ENCODE results near the gene FAAP100.
A peak's percentile ranks its signal among the peaks of the same experiment; 100 is the strongest.

Gene FAAP100

DNA sequence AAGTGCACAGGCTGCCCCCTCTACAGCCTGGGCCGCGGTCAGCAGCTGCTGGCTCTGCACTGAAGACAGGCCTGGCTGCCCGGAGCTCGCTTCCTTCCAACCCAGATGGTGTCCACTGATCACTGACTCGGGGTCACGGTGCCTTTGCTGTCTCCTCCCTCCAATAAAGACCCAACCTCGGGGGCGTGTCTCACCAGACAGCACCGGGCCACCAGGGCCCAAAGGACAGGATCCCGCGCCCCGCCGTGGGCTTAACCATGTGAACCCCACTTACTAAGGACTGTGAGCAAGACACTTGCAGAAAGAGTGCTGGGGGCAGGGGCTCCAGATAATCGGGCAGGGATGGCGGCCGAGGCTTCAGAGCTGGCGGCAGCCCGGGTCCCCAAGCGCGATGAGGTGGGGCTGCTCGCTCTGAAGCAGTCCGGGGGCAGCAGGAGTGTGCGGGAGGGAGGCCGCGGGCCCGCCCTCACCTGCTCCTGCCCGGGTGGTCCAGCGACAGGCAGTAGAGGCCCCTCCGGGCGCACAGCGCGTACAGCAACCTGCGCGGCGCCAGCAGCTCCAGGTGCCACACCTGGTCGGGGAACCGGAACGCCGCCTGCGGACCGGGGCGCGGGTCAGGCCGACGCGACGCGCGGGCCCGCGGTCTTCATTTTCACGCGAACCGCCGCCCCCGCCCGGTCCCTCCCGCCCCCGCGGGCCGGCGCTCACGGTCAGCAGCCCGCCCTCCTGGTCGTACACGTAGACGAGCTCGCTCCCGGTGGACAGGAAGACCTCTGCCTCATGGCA lies 502 bp downstream of the FAAP100 start:
- peak in 1 of 2 experiments; percentile 27 for DNase-seq

DNA sequence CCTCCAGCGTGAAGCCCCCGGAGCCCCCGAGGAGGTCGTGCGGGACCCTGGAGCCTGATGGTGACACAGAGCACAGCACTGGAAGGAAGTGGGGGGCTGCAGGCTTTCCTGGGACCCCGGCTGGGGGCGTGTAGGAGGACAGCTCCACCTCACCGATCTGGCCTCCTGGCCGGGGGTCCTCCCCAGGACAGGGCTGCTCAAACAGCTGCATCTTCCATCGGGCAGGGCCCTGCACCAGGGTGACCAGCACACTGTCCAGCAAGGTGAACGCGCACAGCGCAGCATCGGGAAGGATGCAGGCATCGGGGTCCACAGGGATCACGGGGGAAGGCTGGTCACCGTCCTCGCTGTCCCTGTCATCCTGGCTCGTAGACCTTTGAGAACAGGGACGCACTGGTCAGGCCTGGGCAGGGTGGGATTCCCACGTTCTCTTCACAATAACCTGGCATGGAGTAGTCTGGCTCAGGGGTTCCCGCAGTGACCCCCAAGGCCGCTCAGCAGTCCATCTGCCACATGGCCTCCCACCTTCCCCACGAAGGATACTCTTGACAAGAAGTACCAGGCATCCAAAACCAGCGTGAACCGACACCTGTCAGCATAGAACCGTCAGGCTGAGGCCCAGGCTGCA lies 1.2 kb downstream of the FAAP100 start:
- no peak for DNase-seq

DNA sequence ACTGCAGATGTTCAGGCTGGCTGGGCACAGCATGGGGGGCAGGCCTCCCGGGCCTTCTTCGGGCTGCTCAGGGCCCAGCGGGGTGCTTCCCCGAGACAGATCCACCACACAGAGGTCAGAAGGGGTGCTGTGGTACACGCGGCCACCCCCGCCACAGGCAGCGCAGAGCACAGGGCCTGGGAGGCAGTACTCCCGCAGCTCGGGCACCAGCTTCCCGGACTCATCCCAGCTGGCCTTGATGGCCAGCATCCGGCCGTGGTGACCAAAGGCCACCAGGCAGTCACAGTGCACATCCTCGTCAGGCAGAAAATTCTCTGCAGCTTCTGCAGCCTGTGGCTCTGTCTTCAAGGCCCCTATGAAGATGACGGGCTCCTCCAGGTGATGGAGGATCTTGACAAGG lies 1.9 kb downstream of the FAAP100 start:
- DNase-seq: no peak

DNA sequence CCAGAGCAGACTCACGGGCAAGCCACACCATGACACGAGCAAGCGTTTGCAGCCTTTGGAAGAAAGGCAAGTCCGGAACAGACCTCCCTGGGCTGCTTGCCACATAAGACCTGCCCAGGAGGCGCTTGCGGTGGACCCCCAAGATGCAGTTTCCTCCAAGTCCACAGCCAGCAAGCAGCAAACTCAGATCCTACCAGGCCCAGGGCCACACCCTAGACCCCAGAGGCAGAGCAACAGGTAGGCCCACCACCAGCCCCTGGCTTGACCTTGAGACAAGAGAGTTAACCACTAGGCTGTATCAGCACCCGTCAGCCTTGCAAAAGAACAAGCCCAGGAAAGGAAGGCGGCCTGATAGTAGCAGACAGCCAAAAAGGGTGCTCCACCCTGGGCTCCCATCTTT lies 2.3 kb downstream of the FAAP100 start:
- no peak for DNase-seq

DNA sequence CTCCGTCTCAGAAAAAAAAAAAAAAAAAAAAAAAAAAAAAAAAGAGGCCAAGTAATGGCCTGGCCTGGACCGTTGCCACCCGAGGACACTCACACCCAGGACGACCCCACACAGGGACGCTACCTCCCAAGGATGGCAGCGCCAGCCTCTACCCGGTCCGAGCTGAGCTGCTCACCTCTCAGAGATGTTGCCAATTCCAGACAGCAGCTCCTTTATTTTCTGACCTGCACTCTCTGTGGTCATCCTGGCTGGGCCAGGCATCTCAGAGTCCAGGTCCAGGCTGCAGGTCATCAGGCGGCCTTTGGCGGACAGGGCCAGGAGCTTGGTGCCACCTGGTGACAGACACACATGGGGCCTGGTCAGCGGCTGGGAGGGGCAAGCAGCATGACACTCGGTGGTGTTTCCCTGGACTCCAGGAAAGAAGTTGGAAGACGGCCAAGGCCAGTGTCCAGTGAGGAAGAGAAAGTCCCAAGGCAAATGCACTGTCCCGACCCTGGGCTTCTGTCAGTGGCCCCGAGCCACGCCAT lies 3.1 kb downstream of the FAAP100 start:
- DNase-seq: no peak

DNA sequence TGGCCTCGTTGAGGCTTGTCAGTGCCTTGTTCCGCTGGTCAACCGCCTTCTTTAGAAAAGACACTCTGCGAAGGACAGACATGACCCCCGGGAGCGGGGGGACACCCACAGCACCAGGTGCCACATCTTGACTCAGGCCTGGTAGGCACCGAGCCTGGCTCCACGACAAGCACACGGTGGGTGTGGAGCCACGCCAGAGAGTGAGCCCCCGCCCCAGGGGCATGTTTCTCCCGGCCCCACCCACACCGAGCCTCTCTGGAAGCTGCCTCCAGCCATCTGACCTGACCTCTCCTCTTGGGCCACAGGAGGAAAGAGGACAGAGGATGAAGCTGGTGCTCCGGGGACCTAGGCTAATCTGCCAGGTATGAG lies 4.6 kb downstream of the FAAP100 start:
- no peak for DNase-seq

DNA sequence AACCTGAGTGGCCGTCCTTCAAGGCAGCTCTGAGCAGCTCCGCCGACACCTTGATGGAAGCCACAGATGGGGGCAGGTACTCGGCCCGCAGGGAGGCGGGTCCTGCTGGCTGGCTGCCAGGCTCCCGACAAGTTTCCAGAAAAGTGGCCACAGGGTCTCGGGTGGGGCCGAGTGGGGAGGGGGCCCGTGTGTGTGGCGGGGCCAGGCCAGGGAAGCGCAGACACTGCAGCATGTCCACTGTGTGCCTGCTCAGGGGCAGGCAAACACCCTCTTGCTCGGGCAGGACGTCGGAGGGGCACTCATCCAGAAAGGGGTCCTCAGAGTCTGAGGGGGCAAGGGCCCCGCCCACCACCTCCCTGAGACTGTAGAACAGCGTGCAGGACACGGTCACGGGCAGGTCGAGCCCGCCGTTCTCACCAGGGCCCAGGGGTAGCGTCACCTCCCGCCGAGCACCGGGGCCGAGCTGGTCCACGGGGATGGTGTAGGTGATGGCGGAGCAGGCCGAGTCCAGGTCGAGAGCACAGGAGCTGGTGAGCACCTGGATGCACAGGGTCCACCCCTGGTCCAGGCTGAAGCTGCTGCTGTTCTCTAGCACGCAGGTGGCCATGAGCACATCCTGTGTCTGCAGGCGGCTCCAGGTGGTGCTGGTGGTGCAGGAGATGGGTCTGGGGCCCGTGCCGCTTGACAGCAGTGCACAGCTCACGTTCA lies 5.1 kb downstream of the FAAP100 start:
- DNase-seq: no peak

DNA sequence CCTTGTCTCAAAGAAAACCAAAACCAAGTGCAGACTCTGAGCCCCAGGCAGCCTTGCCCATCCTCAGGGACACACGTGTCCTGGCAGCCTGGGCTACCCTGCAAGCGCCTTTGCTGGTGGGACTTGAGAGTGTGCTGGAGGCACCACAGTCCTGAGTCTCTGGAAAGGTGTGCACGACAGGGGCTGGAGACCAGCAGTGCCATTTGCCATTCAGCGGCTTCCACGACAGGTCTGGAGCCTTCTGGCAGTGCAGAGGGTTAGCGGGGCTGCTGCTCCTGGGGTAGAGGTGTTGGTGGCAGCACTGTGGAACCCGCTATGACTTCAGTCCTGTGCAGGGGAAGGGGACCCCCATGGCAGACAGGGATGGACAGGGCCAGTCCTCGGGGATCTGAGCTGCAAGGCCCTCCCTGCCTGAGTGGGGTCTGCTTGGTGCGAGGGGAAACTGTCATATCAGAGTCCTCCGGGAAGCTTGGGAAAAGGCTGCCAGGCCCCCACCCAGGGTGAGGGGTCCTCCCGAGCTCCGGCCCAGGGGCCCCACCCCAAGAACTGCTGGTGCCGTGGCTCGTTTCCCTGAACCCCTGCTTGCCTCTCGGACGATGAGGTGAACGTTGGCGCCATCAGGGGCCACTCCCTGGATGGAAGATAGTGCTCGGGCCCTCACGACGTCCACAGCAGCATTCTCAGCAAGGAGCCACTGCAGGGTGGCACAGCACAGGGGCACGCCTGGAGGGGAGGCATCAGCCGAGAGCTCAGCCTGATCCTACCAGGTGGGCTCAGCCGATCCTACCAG lies 6.8 kb downstream of the FAAP100 start:
- DNase-seq: no peak

DNA sequence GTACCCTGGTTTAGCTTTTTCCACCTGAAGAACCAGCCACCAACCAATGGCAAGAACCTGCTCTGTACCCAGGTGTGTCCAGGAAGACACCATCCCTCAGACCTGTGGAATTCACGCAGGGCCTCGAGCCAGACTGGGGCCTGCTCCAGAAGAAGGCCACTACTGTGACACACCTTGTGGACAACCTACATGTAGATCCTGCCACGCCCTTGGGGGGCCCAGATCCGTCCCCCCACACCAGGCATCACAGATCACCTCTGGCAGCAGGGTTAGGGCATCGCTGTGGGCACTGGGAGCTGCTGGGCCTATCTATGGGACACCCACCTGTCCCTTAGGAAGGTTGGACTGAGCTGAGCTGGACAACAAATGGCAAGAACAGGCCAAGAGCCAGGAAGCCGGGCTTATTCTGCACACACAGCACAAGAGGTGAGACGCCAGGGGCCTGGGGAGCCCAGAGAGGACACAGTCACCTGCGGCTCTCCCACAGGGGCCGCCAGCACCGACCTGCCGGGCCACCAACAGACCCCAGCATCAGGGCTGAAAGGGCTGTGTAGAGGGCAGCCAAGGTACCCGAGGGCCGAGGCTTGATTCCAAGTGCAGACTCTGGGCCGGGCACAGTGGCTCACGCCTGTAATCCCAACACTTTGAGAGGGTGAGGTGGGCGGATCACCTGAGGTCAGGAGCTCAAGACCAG lies 7.7 kb downstream of the FAAP100 start:
- DNase-seq: no peak

DNA sequence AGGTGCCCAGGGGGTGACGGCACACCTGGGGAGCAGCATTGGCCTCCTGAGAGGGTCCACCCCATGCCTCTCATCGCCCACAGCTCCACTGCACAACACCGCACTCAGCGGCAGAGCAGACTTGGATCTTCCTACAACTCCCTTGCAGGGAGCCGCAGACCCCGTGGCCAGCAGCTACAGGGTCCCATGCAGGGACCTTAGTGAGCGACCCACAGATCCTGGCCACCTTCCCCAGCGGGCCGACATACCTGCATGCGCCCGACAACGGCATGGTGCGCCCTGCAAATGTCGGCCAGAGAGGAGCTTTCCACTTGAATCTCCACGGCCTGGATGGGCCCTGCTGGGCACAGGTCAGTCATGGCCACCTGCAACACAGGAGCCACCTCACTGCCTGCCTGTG lies 8.4 kb downstream of the FAAP100 start:
- DNase-seq: no peak

DNA sequence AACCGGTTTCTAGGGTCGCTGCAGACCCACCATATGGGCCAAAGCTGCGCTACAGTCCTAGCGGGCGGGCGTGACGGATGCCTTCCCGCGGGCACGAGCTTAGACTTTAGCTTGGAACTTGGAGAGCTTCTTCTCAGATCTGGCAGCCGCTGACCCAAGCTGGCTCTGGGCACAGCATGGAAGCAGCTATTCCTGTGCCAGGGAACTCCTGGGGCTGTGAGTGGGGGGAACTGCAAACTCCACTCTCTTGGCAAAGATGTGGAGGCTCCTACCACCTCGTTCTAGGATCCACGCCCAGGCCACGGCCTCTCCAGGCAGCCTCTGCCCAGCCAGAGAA lies 8.8 kb downstream of the FAAP100 start:
- DNase-seq: no peak

DNA sequence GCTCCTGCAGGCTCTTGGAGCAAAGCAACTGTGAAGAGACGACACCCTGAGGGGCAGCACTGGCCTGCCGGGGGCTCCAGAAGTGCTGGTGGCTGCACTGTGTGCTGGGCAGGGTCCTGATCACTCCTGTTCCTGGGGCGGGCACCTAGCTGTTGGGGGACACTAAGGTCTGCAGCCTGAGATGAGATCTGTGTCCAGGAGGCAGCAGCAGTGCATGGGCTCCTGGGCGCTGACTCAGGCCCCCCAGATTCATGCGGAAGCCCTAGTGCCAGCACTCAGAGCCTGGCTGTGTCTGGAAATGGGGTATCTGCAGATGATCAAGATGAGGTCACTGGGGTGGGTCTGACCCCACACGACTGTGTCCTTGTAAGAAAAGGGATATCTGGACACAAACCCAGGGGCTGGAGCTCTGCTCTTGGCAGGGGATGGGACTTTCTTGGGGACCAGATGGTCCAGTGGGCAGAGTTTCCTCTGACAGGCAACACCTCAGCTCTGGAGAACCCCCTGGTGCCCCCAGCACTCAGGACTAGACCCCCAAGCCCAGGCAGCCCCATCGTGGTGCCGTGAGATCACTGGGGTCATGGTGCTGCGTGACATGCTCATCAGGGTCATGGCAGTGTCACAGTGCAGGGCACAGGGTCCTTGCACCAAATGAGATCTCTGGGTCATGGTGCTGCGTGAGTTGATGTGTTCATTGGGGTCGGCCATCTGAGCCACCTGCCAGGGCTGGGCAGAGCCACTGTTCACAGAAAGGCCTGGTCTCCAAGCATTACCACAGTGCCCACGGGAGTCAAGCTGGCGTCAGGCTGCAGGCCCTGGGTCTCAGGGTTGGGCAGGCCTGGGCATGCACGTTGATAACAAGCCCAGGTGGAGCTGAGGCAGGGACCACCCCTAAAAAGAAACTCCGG lies 9.5 kb downstream of the FAAP100 start:
- DNase-seq: no peak

DNA sequence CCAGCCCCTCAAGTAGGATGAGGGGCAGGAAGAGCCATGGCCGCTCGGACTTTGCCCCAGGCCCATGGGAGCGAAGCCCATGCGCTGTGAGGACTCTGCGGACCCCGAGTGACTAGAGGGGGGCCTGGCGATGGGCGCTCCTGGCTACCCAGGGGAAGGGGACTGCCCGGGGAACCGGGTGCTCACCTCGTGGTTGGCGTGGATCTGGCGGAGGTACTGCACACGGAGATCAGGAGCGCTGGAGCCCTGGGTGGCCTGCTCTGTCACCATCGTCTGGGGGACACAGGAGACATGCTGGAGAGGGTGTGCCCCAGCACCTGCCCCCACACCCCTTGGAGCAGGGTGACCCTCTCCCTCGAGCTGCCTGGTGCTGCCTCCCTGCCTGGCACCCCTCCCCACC lies 11.0 kb downstream of the FAAP100 start:
- no peak for DNase-seq

DNA sequence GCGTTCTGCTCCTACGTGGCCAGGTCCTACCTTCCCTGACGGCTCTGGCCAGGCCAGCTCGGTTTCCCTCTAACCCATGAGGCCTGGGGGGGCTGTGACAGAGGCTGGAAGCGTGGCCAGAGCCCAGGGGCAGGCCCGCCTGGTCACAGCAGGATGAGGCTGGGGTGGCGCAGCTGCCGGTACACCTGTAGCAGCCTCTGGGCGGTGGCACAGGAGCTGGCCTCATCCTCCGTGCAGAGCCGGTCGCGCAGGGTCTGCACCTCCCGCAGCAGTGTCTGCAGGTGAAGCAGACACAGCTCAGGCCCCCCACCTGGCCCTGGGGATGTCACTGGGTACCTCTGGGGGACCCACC lies 11.5 kb downstream of the FAAP100 start:
- DNase-seq: no peak

DNA sequence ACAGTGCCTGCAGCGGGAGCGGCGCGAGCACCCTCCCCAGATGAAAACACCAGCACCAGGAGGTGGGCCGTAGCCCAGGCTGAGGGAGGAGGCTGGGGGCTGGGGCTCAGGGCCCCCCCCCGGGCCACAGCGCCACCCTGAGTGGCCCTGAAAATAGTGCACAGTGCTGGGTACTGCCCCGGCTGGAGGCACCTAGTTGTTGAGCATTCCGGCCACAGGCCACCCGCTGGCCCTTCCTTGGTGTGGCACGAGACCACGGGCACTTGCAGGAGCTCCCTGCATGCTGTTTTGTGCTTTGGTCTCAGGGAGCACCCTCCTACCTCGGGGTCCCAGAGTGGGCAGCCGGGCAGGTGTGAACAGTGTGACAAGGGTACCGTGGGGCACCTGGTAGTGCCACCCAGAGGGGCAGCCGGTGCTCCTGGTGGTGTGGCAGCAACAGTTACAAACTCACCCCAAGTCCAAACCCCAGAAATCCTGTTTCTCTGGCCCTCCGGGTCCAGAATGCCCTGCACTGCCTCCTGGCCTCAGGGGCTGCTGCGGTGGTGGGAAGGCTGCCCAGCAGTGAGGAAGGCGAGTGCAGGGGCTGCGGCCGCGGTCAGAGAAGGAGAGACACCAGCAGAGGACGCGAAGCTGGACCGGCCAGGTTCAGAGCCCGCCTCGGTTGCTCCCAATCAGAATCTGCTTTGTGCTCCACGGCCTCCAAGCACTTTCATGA lies 12.0 kb downstream of the FAAP100 start:
- no peak for DNase-seq

DNA sequence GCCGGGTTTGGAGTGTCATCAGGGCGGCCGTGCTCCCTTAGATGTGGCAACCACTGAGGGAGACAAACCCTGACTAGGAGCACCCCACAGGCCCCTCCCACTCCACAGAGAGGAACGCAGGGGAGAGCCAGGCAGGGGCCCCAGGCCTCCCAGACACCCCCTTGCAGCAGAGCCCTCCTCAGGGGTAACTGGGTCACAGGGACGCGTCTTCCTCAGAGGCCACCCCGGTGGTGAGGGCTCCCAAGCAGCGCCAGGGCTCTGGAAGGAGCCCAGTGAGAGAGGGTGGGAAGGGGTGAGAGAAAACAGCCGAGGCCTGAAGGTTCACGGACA lies 12.6 kb downstream of the FAAP100 start:
- DNase-seq: no peak

DNA sequence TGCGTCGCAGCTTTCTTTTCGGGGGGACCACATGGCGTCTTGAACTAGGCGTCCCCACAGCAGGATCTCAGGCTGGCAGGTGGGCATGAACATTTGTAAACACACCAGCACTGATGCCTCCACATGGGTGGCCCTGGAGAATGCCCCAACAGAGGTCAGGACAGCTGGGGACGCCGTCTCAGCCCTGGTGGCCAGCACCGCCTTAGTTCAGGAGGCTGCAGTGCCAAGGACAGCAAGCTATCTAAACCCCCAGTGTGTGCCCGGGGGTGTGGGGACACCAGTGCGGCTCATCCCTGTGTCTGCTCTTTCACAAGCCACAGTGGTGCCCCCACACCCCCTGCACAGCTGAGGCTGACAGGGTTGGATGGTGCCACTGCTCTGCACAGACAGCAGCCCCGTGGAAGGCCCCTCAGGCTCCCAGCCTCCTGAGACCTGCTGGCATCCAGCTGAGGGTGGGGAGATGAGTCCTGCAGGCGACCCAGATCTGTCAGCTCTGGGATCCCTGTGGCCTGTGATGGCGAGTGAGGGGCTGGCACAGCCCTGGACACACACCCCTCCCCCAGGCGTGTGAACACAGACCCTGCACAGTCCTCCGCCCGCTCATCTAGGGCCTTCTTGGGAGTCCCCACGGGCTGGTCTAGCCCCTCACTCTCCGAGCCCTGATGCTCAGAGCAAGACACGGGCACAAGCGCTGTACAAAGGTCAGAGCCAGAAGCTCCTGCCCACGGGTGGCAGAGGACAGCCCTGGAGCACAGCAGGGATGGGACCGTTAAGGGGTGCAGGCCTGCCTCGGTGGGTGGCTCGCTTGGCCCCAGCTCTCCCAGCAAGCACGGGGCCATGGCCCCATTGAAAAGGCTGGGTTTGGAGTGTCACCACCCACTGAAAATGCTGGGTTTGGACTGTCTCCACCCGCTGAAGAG lies 13.2 kb downstream of the FAAP100 start:
- no peak for DNase-seq

DNA sequence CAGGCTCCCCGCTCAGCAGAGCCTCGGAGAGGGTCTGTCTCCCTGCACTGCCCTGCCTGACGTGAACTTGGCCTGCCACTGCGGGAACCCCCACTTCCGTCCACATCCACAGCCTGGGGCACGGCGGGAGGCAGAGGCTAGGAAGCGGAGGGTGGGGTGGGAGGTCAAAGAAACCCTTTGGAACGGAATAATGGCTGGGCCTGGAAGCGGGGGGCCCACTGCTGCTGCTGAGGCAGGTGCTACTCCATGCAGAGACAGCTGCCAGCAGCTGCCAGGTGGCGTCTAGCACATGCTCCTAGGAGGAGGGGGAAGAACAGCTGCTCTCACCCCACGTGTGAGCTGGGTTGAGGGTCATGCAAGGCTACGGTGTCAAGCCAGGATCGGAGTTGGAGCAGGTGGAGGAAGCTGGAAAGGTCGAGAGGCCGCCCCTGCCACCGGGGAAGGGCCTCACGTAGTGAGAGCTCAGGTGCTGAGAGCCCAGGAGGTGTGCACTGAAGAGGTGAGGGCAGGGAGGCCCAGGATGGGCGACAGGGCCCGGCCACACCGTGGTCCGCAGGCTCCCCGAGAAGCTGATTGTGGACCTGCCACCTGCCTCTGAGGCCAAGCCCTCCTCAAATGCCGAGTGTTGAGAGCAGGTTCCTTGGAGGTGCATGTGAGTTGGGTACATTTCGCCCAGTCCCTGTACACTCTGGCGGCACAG lies 14.1 kb downstream of the FAAP100 start:
- peak; percentile 76 to 89 for DNase-seq

DNA sequence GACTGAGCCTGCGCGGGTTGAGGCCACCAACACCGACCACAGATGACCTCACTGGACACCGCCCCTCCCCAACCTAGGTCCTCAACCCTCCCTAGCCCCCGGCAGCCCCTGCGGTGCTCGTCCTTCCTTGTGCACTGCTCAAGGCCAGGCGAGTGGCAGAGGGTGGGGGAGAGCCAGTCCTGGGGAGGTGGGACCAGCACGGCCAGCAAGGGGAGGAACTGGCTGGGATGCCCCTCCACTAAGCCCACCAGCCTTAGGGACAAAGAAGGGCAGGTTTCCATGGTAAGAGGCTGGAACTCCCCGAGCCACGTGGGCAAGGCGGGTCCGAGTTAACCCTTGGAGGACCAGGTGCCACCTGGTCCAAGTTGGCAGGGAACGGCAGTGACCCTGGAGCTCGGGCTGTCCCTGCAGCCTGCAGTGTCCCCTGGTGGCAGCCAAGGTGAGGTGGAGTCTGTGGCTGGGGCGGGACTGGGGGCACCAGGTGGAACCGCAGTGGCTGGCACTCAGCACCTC lies 14.8 kb downstream of the FAAP100 start:
- DNase-seq: peak; percentile 52 to 84

All from SHP77 (cell line).